ENCODE measurements around the gene SLC25A42.

- no peak for TF ChIP-seq CTCF (CRISPR knock-in tag; IDR thresholded peaks at IDR 0.05)
- no peak for TF ChIP-seq ZNF83 (CRISPR knock-in tag; IDR thresholded peaks at IDR 0.05; ENCODE audit: borderline replicate concordance)
- no peak for TF ChIP-seq ATF3 (CRISPR knock-in tag; IDR thresholded peaks at IDR 0.05)
- no peak for TF ChIP-seq GLI4 (CRISPR knock-in tag; IDR thresholded peaks at IDR 0.05; ENCODE audit: borderline replicate concordance)
- TF ChIP-seq ZNF883 (CRISPR knock-in tag; IDR thresholded peaks at IDR 0.05; ENCODE audit: not compliant biosample characterization): no peak
- TF ChIP-seq ZNF740 (CRISPR knock-in tag; IDR thresholded peaks at IDR 0.05): no peak
- TF ChIP-seq ZNF12 (CRISPR knock-in tag; IDR thresholded peaks at IDR 0.05): no peak
- no peak for TF ChIP-seq ZNF629 (CRISPR knock-in tag; conservative IDR thresholded peaks at IDR 0.05)
- TF ChIP-seq ATF1 (CRISPR knock-in tag; IDR thresholded peaks at IDR 0.05): no peak
- TF ChIP-seq CHD4 (IDR thresholded peaks at IDR 0.05; ENCODE audit: borderline replicate concordance, low read length): no peak
- TF ChIP-seq HDAC6 (IDR thresholded peaks at IDR 0.05; ENCODE audit: low read depth, low read length): no peak
- TF ChIP-seq ZNF484 (CRISPR knock-in tag; IDR thresholded peaks at IDR 0.05; ENCODE audit: borderline replicate concordance, low read depth): no peak
- no peak for TF ChIP-seq TRAFD1 (CRISPR knock-in tag; IDR thresholded peaks at IDR 0.05; ENCODE audit: borderline replicate concordance)
- no peak for TF ChIP-seq ATF4 (CRISPR knock-in tag; IDR thresholded peaks at IDR 0.05)
Measured at GRCh38 chr19:19145281-19145680, 81.5 kb downstream of the SLC25A42 start.

All from HepG2 (cell line).